HCT116 (cell line): ENCODE measurements around the gene EIF1AY. TPM values are rescaled to one million over a fixed set of nuclear protein-coding genes. Genes with fewer than 3 reads are reported as not detected.

Experiments used
- ATAC-seq: fragments of 200-7000 bp; cut with Tn5 transposase; 2 replicates; pipeline ENCODE4 v1.9.1; 2020; ENCODE audit warnings: mild to moderate bottlenecking, moderate library complexity
- BruUV-seq: library from RNA; stranded (reverse); fragments of 400-500 nt; replicated peaks from 2 replicates; lab custom pipeline; 2021; lab: Mats Ljungman, UMichigan
- CTCF ChIA-PET: fragments of 300-600 bp; sonication (Branson Sonifier 250); formaldehyde crosslinking; loops from one replicate; lab custom pipeline; 2021; ENCODE audit warnings: antibody characterized with exemption; lab: Charles Lee
- POLR2A ChIA-PET: fragments of 300-600, 350-600 bp; sonication (Branson Sonifier 250); formaldehyde crosslinking; loops from one replicate; lab custom pipeline; 2021; ENCODE audit warnings: antibody characterized with exemption; lab: Charles Lee
- RAD21 ChIA-PET, 2 experiments: fragments of 300-600 bp; sonication (Branson Sonifier 250); formaldehyde crosslinking; loops; one replicate each; lab custom pipeline; 2023; ENCODE audit warnings: low total read pairs in 2 of 2; ENCODE audit not compliant: uncharacterized antibody in 2 of 2, unreplicated experiment in 2 of 2, low non-redundant PET in 1 of 2; lab: Charles Lee
- DNase-seq: peaks from one replicate; pipeline ENCODE4 v3.0.0-alpha.2; 2010; ENCODE audit warnings: low read depth, low spot score
- H2AFZ ChIP-seq: fragments of 200-600 bp; shearing (Covaris generic), sonication (generic); 2 replicates; pipeline ENCODE4 v1.6.1; 2017; ENCODE audit warnings: low read depth, mixed run types, mixed read lengths, antibody characterized with exemption, low read length; ENCODE audit not compliant: poor library complexity, severe bottlenecking
- H3K27ac ChIP-seq: 2 replicates; pipeline ENCODE4 v1.5.1; 2012; ENCODE audit warnings: low read depth, low read length
- H3K27me3 ChIP-seq: fragments of 200-600 bp; sonication (generic); 2 replicates; pipeline ENCODE4 v1.6.1; 2016; ENCODE audit warnings: mixed run types, low read length, mixed read lengths; ENCODE audit not compliant: insufficient read depth
- H3K36me3 ChIP-seq, 2 experiments: fragments of 200-500 bp in 1 of 2; fragments of 200-600 bp in 1 of 2; sonication (Bioruptor generic) in 1 of 2; sonication (generic) in 1 of 2; 2 replicates each; pipeline versions ENCODE4 v1.5.1 to v1.6.1; 2014 to 2016; ENCODE audit warnings: low read length in 2 of 2, inconsistent platforms in 1 of 2, mixed read lengths in 1 of 2, mixed run types in 1 of 2; ENCODE audit not compliant: insufficient read depth in 2 of 2, control insufficient read depth in 1 of 2
- H3K4me1 ChIP-seq, 2 experiments: fragments of 200-600 bp in 1 of 2; sonication (generic) in 1 of 2; 2 replicates each; pipeline versions ENCODE4 v1.5.1 to v1.6.1; 2012 to 2017; ENCODE audit warnings: low read length in 2 of 2, inconsistent platforms in 1 of 2, mild to moderate bottlenecking in 1 of 2, mixed read lengths in 1 of 2, mixed run types in 1 of 2, moderate library complexity in 1 of 2; ENCODE audit not compliant: insufficient read depth in 2 of 2, control insufficient read depth in 1 of 2
- H3K4me2 ChIP-seq: fragments of 200-600 bp; sonication (generic); 2 replicates; pipeline ENCODE4 v1.6.1; 2017; ENCODE audit warnings: mixed run types, low read length, mixed read lengths
- H3K4me3 ChIP-seq, 2 experiments: fragments of 200-600 bp in 1 of 2; sonication (generic) in 1 of 2; replicated peaks in 1 of 2; 2 replicates each; pipeline ENCODE4 v1.5.1; 2011 to 2016; ENCODE audit warnings: low read length in 2 of 2, control low read depth in 1 of 2, low read depth in 1 of 2, mild to moderate bottlenecking in 1 of 2, mixed read lengths in 1 of 2, mixed run types in 1 of 2
- H3K79me2 ChIP-seq: fragments of 200-600 bp; sonication (generic); 2 replicates; pipeline ENCODE4 v1.6.1; 2017; ENCODE audit warnings: mild to moderate bottlenecking, mixed run types, low read length, moderate library complexity, mixed read lengths; ENCODE audit not compliant: insufficient read depth
- H3K9ac ChIP-seq: fragments of 200-600 bp; sonication (generic); 2 replicates; pipeline ENCODE4 v1.6.1; 2016; ENCODE audit warnings: low read length, mixed read lengths
- H3K9me2 ChIP-seq: fragments of 200-600 bp; sonication (generic), shearing (Covaris generic); 2 replicates; pipeline ENCODE4 v1.6.1; 2017; ENCODE audit warnings: mixed run types, mild to moderate bottlenecking, moderate library complexity; ENCODE audit not compliant: insufficient read depth
- H3K9me3 ChIP-seq, 2 experiments: fragments of 200-500 bp in 1 of 2; fragments of 200-600 bp in 1 of 2; sonication (Bioruptor generic) in 1 of 2; sonication (generic) in 1 of 2; 2 replicates each; pipeline ENCODE4 v1.6.1; 2014 to 2017; ENCODE audit warnings: low read length in 2 of 2, mixed read lengths in 2 of 2, inconsistent platforms in 1 of 2, low read depth in 1 of 2, mild to moderate bottlenecking in 1 of 2, mixed run types in 1 of 2, moderate library complexity in 1 of 2; ENCODE audit not compliant: control insufficient read depth in 1 of 2, insufficient read depth in 1 of 2
- H4K20me1 ChIP-seq: fragments of 200-600 bp; sonication (generic), shearing (Covaris generic); 2 replicates; pipeline ENCODE4 v1.6.1; 2017; ENCODE audit warnings: mixed run types, mild to moderate bottlenecking, moderate library complexity; ENCODE audit not compliant: insufficient read depth
- EGR1 ChIP-seq: IDR thresholded peaks from 2 replicates; pipeline ENCODE4 v1.6.1; 2012; ENCODE audit warnings: low read depth
- FOSL1 ChIP-seq: IDR thresholded peaks from 2 replicates; pipeline ENCODE4 v1.6.1; 2012; ENCODE audit warnings: low read depth
- RAD21 ChIP-seq: IDR thresholded peaks from 2 replicates; pipeline ENCODE4 v1.6.1; 2012; ENCODE audit warnings: low read depth, mild to moderate bottlenecking
- SIN3A ChIP-seq: IDR thresholded peaks from 2 replicates; pipeline ENCODE4 v1.6.1; 2012; ENCODE audit warnings: low read depth
- SP1 ChIP-seq: IDR thresholded peaks from 2 replicates; pipeline ENCODE4 v1.6.1; 2012; ENCODE audit warnings: low read depth
- TCF7L2 ChIP-seq: IDR thresholded peaks from 2 replicates; pipeline ENCODE4 v1.7.0; 2011; ENCODE audit warnings: borderline replicate concordance, inconsistent platforms; ENCODE audit not compliant: insufficient read depth, insufficient read length; ENCODE audit errors: extremely low read depth
- ZFX ChIP-seq: fragments of 450-650 bp; IDR thresholded peaks from 2 replicates; pipeline ENCODE4 v1.6.1; 2017
- intact Hi-C: fragments of 100-400 bp; cut with micrococcal nuclease; formaldehyde crosslinking; loops from 2 replicates; pipeline ENCODE4 v1.10.0; 2022
- total RNA-seq: library from RNA; stranded (reverse); gene quantifications from one replicate; pipeline ENCODE4 v1.2.1, GENCODE V29; 2021; ENCODE audit not compliant: unreplicated experiment
- TF ChIP-seq, protein P1 (sequence below): IDR thresholded peaks from 2 replicates; pipeline ENCODE4 v1.6.1; 2012
- TF ChIP-seq, protein P2 (sequence below): IDR thresholded peaks from 2 replicates; pipeline ENCODE4 v1.6.1; 2012; ENCODE audit warnings: low read depth
- TF ChIP-seq, protein P3 (sequence below), 3 experiments: fragments of 200-600 bp in 1 of 3; sonication (generic) in 1 of 3; IDR thresholded peaks in 2 of 3; conservative IDR thresholded peaks in 1 of 3; 2 replicates each; pipeline ENCODE4 v1.5.1; 2012 to 2017; ENCODE audit warnings: low read depth in 2 of 3, low read length in 2 of 3, antibody characterized with exemption in 1 of 3, borderline replicate concordance in 1 of 3, control low read depth in 1 of 3, mild to moderate bottlenecking in 1 of 3, mixed read lengths in 1 of 3, mixed run types in 1 of 3, moderate library complexity in 1 of 3; ENCODE audit not compliant: insufficient read depth in 1 of 3
- TF ChIP-seq, protein P4 (sequence below): IDR thresholded peaks from 2 replicates; pipeline ENCODE4 v1.6.1; 2011; ENCODE audit warnings: mild to moderate bottlenecking, low read length, moderate library complexity; ENCODE audit not compliant: insufficient replicate concordance; ENCODE audit errors: extremely low read depth

EIF1AY gene
- total RNA-seq, 1 experiment from 2014 or later = 16.9 TPM

DNA sequence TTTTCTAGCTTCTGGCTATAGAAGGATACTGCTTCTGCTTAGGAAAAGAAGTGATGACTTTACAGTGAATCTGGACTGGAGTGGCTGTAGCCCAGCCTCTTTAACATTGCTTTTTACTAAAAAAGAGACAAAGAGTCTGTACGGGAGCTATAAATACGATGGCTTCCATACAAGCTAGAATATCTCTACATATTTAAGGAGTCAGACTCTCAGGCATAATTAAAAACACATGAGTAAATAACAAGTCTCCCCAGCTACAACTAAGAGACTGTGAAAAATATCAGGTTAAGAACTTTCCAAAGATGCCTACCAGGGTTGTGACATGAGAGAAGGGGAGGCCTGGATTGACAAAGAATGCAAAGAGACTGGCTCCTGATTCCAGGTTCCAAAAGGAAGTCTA, 19.8 kb upstream of the EIF1AY start:
- CTCF ChIA-PET = no interaction called here
- Histone ChIP-seq H3K4me1 (no peaks in the 10 kb centered on the region), H3K9me3 (no peaks in the 10 kb centered on the region)
- TF ChIP-seq, protein P1, sequence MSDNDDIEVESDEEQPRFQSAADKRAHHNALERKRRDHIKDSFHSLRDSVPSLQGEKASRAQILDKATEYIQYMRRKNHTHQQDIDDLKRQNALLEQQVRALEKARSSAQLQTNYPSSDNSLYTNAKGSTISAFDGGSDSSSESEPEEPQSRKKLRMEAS = no peak
- TF ChIP-seq, all 23 proteins: peak for 0
- RAD21 ChIA-PET = no interaction called here
- Histone ChIP-seq H3K9ac (no peak overlapping the region), H3K9me2 (no peaks in the 10 kb centered on the region), H3K79me2 (no peaks in the 10 kb centered on the region), H3K36me3 (no peaks in the 10 kb centered on the region), H3K27me3 (no peaks in the 10 kb centered on the region), H3K27ac (no peak overlapping the region), H3K4me2 (no peak overlapping the region), H4K20me1 (no peaks in the 10 kb centered on the region), H3K4me3 (no peak overlapping the region), H2AFZ (no peak overlapping the region)
- ATAC-seq (no peak), DNase-seq (no peak)
- intact Hi-C loops = no loop called here
- no TSS peak for BruUV-seq
- POLR2A ChIA-PET = no interaction called here

DNA sequence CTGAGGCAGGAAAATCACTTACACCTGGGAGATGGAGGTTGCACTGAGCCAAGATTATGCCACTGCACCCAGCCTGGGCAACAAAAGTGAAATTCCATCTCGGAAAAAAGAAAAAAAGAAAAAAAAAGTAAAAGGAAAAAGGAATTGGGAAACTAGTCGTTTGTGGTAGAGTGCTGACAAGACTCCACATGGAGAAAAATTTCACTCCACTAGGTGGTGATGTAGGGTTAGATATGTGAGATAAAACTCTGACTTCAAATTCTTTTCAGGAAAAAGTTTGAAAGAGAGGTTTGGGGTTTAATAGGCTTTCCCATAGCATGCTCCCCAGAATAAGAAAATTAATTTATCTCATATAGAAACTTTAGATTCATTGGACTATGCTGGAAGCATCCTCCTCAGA, 16.9 kb upstream of the EIF1AY start:
- Histone ChIP-seq H4K20me1 (no peaks in the 10 kb centered on the region), H3K4me3 (no peak overlapping the region), H3K9me3 (no peaks in the 10 kb centered on the region), H3K27ac (no peak overlapping the region), H3K27me3 (no peaks in the 10 kb centered on the region), H3K36me3 (no peaks in the 10 kb centered on the region), H3K4me2 (no peak overlapping the region), H3K9me2 (no peaks in the 10 kb centered on the region), H3K4me1 (no peaks in the 10 kb centered on the region), H3K9ac (no peak overlapping the region), H2AFZ (no peak overlapping the region), H3K79me2 (no peaks in the 10 kb centered on the region)
- POLR2A ChIA-PET = no interaction called here
- TF ChIP-seq EGR1 = no peak
- TF ChIP-seq RAD21 = no peak
- TF ChIP-seq FOSL1 = no peak
- no peak for TF ChIP-seq SP1
- TF ChIP-seq, protein P2, sequence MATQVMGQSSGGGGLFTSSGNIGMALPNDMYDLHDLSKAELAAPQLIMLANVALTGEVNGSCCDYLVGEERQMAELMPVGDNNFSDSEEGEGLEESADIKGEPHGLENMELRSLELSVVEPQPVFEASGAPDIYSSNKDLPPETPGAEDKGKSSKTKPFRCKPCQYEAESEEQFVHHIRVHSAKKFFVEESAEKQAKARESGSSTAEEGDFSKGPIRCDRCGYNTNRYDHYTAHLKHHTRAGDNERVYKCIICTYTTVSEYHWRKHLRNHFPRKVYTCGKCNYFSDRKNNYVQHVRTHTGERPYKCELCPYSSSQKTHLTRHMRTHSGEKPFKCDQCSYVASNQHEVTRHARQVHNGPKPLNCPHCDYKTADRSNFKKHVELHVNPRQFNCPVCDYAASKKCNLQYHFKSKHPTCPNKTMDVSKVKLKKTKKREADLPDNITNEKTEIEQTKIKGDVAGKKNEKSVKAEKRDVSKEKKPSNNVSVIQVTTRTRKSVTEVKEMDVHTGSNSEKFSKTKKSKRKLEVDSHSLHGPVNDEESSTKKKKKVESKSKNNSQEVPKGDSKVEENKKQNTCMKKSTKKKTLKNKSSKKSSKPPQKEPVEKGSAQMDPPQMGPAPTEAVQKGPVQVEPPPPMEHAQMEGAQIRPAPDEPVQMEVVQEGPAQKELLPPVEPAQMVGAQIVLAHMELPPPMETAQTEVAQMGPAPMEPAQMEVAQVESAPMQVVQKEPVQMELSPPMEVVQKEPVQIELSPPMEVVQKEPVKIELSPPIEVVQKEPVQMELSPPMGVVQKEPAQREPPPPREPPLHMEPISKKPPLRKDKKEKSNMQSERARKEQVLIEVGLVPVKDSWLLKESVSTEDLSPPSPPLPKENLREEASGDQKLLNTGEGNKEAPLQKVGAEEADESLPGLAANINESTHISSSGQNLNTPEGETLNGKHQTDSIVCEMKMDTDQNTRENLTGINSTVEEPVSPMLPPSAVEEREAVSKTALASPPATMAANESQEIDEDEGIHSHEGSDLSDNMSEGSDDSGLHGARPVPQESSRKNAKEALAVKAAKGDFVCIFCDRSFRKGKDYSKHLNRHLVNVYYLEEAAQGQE = no peak
- TF ChIP-seq, protein P1 = no peak
- TF ChIP-seq TCF7L2 = no peak
- TF ChIP-seq, protein P3, sequence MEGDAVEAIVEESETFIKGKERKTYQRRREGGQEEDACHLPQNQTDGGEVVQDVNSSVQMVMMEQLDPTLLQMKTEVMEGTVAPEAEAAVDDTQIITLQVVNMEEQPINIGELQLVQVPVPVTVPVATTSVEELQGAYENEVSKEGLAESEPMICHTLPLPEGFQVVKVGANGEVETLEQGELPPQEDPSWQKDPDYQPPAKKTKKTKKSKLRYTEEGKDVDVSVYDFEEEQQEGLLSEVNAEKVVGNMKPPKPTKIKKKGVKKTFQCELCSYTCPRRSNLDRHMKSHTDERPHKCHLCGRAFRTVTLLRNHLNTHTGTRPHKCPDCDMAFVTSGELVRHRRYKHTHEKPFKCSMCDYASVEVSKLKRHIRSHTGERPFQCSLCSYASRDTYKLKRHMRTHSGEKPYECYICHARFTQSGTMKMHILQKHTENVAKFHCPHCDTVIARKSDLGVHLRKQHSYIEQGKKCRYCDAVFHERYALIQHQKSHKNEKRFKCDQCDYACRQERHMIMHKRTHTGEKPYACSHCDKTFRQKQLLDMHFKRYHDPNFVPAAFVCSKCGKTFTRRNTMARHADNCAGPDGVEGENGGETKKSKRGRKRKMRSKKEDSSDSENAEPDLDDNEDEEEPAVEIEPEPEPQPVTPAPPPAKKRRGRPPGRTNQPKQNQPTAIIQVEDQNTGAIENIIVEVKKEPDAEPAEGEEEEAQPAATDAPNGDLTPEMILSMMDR (IDR thresholded peaks at IDR 0.05 in 2 of 3, conservative IDR thresholded peaks at IDR 0.05 in 1 of 3; ENCODE audit: borderline replicate concordance in 1 of 3, insufficient read depth in 1 of 3, low read depth in 2 of 3, low read length in 2 of 3) = no peak
- no peak for TF ChIP-seq SIN3A
- no peak for TF ChIP-seq ZFX
- TF ChIP-seq, protein P4, sequence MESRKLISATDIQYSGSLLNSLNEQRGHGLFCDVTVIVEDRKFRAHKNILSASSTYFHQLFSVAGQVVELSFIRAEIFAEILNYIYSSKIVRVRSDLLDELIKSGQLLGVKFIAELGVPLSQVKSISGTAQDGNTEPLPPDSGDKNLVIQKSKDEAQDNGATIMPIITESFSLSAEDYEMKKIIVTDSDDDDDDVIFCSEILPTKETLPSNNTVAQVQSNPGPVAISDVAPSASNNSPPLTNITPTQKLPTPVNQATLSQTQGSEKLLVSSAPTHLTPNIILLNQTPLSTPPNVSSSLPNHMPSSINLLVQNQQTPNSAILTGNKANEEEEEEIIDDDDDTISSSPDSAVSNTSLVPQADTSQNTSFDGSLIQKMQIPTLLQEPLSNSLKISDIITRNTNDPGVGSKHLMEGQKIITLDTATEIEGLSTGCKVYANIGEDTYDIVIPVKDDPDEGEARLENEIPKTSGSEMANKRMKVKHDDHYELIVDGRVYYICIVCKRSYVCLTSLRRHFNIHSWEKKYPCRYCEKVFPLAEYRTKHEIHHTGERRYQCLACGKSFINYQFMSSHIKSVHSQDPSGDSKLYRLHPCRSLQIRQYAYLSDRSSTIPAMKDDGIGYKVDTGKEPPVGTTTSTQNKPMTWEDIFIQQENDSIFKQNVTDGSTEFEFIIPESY = no peak
- BruUV-seq = no TSS peak
- DNase-seq (no peak), ATAC-seq (no peak)
- RAD21 ChIA-PET = no interaction called here
- intact Hi-C loops = no loop called here
- CTCF ChIA-PET = no interaction called here
